GM12891 (cell line): ENCODE measurements around the gene NINJ2.

Source experiments
- DNase-seq: peaks from one replicate; pipeline ENCODE4 v3.0.0; 2011; ENCODE audit warnings: low spot score; ENCODE audit not compliant: insufficient read length
- FAIRE-seq: peaks from 2 replicates; lab custom pipeline; 2011; peaks lifted over from hg19 to GRCh38; lab: Jason Lieb, UNC
- PAX5 ChIP-seq: IDR thresholded peaks from 2 replicates; pipeline ENCODE4 v1.6.1; 2011; ENCODE audit warnings: low read length, moderate library complexity, mild to moderate bottlenecking; ENCODE audit not compliant: insufficient read depth, severe bottlenecking
- POLR2A ChIP-seq: IDR thresholded peaks from 2 replicates; pipeline ENCODE4 v1.6.1; 2011; ENCODE audit warnings: low read depth, low read length, control low read depth
- POLR2AphosphoS5 ChIP-seq: IDR thresholded peaks from 2 replicates; pipeline ENCODE4 v1.6.1; 2011; ENCODE audit warnings: low read depth, low read length, control low read depth
- POU2F2 ChIP-seq: IDR thresholded peaks from 2 replicates; pipeline ENCODE4 v1.6.1; 2011; ENCODE audit warnings: low read depth, mild to moderate bottlenecking, control low read depth, low read length, moderate library complexity
- SPI1 ChIP-seq: IDR thresholded peaks from 2 replicates; pipeline ENCODE4 v1.6.1; 2011; ENCODE audit warnings: low read depth, low read length, control low read depth
- TAF1 ChIP-seq: IDR thresholded peaks from 2 replicates; pipeline ENCODE4 v1.6.1; 2011; ENCODE audit warnings: low read depth, low read length, control low read depth

Gene NINJ2

GRCh38 chr12:661720-662486 is 1.3 kb downstream of the NINJ2 start:
- TF ChIP-seq POU2F2 = no peak
- no peak for DNase-seq
- FAIRE-seq = peak; percentile 57

GRCh38 chr12:659090-659683 is 4.1 kb downstream of the NINJ2 start:
- TF ChIP-seq SPI1 (peak; percentile 44; the same call in 1 of the 2 replicates), POU2F2 (peak; percentile 68; the same call in 1 of the 2 replicates), POLR2A (no peak)
- DNase-seq = no peak
- FAIRE-seq = peak; percentile 93

GRCh38 chr12:650983-651382 is 12.3 kb downstream of the NINJ2 start:
- TF ChIP-seq SPI1 (no peak), POLR2A (no peak), TAF1 (no peak), PAX5 (no peak), POLR2AphosphoS5 (no peak), POU2F2 (no peak)
- FAIRE-seq (peak; percentile 9), DNase-seq (no peak)

GRCh38 chr12:647385-648085 is 15.7 kb downstream of the NINJ2 start:
- TF ChIP-seq POU2F2 (no peak), TAF1 (no peak), PAX5 (no peak), POLR2A (no peak), POLR2AphosphoS5 (no peak), SPI1 (no peak)
- peak; percentile 20 for FAIRE-seq
- no peak for DNase-seq

GRCh38 chr12:646442-647384 is 16.5 kb downstream of the NINJ2 start:
- DNase-seq = no peak
- FAIRE-seq = no peak
- TF ChIP-seq POU2F2 (no peak), POLR2A (no peak), TAF1 (no peak), PAX5 (no peak), POLR2AphosphoS5 (no peak), SPI1 (no peak)

- DNase-seq = no peak
- TF ChIP-seq POU2F2 (no peak), PAX5 (no peak), POLR2AphosphoS5 (no peak), SPI1 (no peak), TAF1 (no peak)
- FAIRE-seq = no peak
These were observed 17.6 kb downstream of the NINJ2 start for GRCh38 chr12:645563-646071.

GRCh38 chr12:644818-645552 is 18.3 kb downstream of the NINJ2 start:
- no peak for TF ChIP-seq TAF1
- TF ChIP-seq POLR2A = no peak
- TF ChIP-seq POU2F2 = no peak
- no peak for TF ChIP-seq POLR2AphosphoS5
- no peak for TF ChIP-seq PAX5
- TF ChIP-seq SPI1 = no peak
- FAIRE-seq = no peak
- no peak for DNase-seq

- FAIRE-seq = no peak
- DNase-seq = no peak
- TF ChIP-seq TAF1 (no peak), POLR2AphosphoS5 (no peak), POU2F2 (no peak), SPI1 (no peak), PAX5 (no peak), POLR2A (no peak)
These were observed 19.0 kb downstream of the NINJ2 start for GRCh38 chr12:644303-644639.
